ENCODE measurements around the gene KDM4C.

GRCh38 chr9:6785682-6786081 lies 27.9 kb downstream of the KDM4C start:
- TF ChIP-seq, protein P1, sequence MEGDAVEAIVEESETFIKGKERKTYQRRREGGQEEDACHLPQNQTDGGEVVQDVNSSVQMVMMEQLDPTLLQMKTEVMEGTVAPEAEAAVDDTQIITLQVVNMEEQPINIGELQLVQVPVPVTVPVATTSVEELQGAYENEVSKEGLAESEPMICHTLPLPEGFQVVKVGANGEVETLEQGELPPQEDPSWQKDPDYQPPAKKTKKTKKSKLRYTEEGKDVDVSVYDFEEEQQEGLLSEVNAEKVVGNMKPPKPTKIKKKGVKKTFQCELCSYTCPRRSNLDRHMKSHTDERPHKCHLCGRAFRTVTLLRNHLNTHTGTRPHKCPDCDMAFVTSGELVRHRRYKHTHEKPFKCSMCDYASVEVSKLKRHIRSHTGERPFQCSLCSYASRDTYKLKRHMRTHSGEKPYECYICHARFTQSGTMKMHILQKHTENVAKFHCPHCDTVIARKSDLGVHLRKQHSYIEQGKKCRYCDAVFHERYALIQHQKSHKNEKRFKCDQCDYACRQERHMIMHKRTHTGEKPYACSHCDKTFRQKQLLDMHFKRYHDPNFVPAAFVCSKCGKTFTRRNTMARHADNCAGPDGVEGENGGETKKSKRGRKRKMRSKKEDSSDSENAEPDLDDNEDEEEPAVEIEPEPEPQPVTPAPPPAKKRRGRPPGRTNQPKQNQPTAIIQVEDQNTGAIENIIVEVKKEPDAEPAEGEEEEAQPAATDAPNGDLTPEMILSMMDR (optimal IDR thresholded peaks at IDR 0.05 in 1 of 3, IDR thresholded peaks at IDR 0.05 in 1 of 3, conservative IDR thresholded peaks at IDR 0.05 in 1 of 3; ENCODE audit: extremely low read depth in 1 of 3, insufficient read depth in 2 of 3, low read length in 3 of 3): no peak
- TF ChIP-seq EZH2 (IDR thresholded peaks at IDR 0.05; ENCODE audit: low read length): no peak
